B cell (primary cell): ENCODE data around the gene DTNA. TPM values are rescaled to one million over a fixed set of nuclear protein-coding genes. Genes with fewer than 3 reads are reported as not detected.

Source experiments
- ATAC-seq: fragments of 200-7000 bp; cut with Tn5 transposase; one replicate; pipeline ENCODE4 v1.10.0; 2021; ENCODE audit warnings: low read depth, mild to moderate bottlenecking, moderate number of reproducible peaks, moderate library complexity
- CTCF ChIA-PET: fragments of 350-600 bp; sonication (Branson Sonifier 250); formaldehyde crosslinking; loops from one replicate; lab custom pipeline; 2021; ENCODE audit warnings: antibody characterized with exemption, inconsistent platforms; lab: Charles Lee
- POLR2A ChIA-PET: fragments of 350-600 bp; sonication (Branson Sonifier 250); formaldehyde crosslinking; loops from one replicate; lab custom pipeline; 2021; ENCODE audit warnings: antibody characterized with exemption; lab: Charles Lee
- DNase-seq: peaks from one replicate; pipeline ENCODE4 v3.0.0; 2013
- H2AFZ ChIP-seq: 2 replicates; pipeline ENCODE4 v1.6.1; 2012; ENCODE audit warnings: mild to moderate bottlenecking, low read depth, low read length; ENCODE audit not compliant: insufficient read depth, poor library complexity, severe bottlenecking
- H3K27ac ChIP-seq, 2 donors: 1 replicate in 1 of 2; 2 replicates in 1 of 2; pipeline ENCODE4 v1.5.1; 2012 to 2013; ENCODE audit warnings: low read length in 2 of 2, mild to moderate bottlenecking in 2 of 2, moderate library complexity in 1 of 2
- H3K27me3 ChIP-seq, 4 experiments: fragments of 200-600 bp in 1 of 4; sonication (generic) in 1 of 4; replicated peaks in 1 of 4; 1 replicate in 2 of 4; 2 replicates in 2 of 4; pipeline versions ENCODE4 v1.6.1 to v1.7.0; 2013 to 2016; ENCODE audit warnings: low read length in 3 of 4, mild to moderate bottlenecking in 2 of 4, mixed read lengths in 1 of 4, moderate library complexity in 1 of 4; ENCODE audit not compliant: insufficient read depth in 4 of 4, control insufficient read depth in 3 of 4; ENCODE audit errors: control extremely low read depth in 1 of 4
- H3K36me3 ChIP-seq, 2 experiments: replicated peaks in 1 of 2; 1 replicate in 1 of 2; 2 replicates in 1 of 2; pipeline versions ENCODE4 v1.6.1 to v1.7.1; 2013; ENCODE audit warnings: low read length in 1 of 2; ENCODE audit not compliant: insufficient read depth in 2 of 2, control insufficient read depth in 1 of 2; ENCODE audit errors: control extremely low read depth in 1 of 2, extremely low read depth in 1 of 2
- H3K4me1 ChIP-seq, 2 donors: fragments of 200-600 bp in 1 of 2; sonication (generic) in 1 of 2; 1 replicate in 1 of 2; 2 replicates in 1 of 2; pipeline versions ENCODE4 v1.5.1 to v1.6.1; 2013 to 2017; ENCODE audit warnings: low read length in 2 of 2; ENCODE audit not compliant: control insufficient read depth in 2 of 2, insufficient read depth in 2 of 2
- H3K4me2 ChIP-seq: replicated peaks from 2 replicates; pipeline ENCODE3; 2012; ENCODE audit warnings: mild to moderate bottlenecking, low read depth, low read length; ENCODE audit not compliant: poor library complexity, severe bottlenecking
- H3K4me3 ChIP-seq, 5 experiments: fragments of 200-600 bp in 1 of 5; sonication (generic) in 1 of 5; 1 replicate in 3 of 5; 2 replicates in 2 of 5; pipeline versions ENCODE4 v1.5.1 to v1.7.0; 2011 to 2016; ENCODE audit warnings: low read length in 4 of 5, mild to moderate bottlenecking in 4 of 5, low read depth in 2 of 5, control low read depth in 1 of 5, moderate library complexity in 1 of 5; ENCODE audit not compliant: insufficient read depth in 1 of 5; ENCODE audit errors: control extremely low read depth in 1 of 5, extremely low read depth in 1 of 5
- H3K79me2 ChIP-seq: fragments of 200-600 bp; sonication (generic); one replicate; pipeline ENCODE4 v1.6.0; 2016; ENCODE audit warnings: low read length; ENCODE audit not compliant: control insufficient read depth, insufficient read depth
- H3K9ac ChIP-seq: fragments of 200-600 bp; sonication (generic); 2 replicates; pipeline ENCODE4 v1.6.1; 2017; ENCODE audit warnings: mild to moderate bottlenecking, low read length, moderate library complexity
- H3K9me3 ChIP-seq, 3 donors: one replicate each; pipeline versions ENCODE4 v1.6.1 to v1.7.1; 2013; ENCODE audit warnings: low read length in 2 of 3; ENCODE audit not compliant: control insufficient read depth in 2 of 3, insufficient read depth in 1 of 3; ENCODE audit errors: control extremely low read depth in 1 of 3
- H4K20me1 ChIP-seq: 2 replicates; pipeline ENCODE4 v1.6.0; 2012; ENCODE audit warnings: mild to moderate bottlenecking, low read length; ENCODE audit not compliant: insufficient read depth, control insufficient read depth, poor library complexity, severe bottlenecking
- H3K27ac Mint-ChIP-seq: one replicate; pipeline ENCODE4 v1.8.0; 2021; ENCODE audit warnings: mixed read lengths
- H3K27me3 Mint-ChIP-seq: one replicate; pipeline ENCODE4 v1.8.0; 2021; ENCODE audit warnings: mixed read lengths
- H3K4me1 Mint-ChIP-seq: one replicate; pipeline ENCODE4 v1.8.0; 2021; ENCODE audit warnings: mixed read lengths
- H3K4me3 Mint-ChIP-seq: one replicate; pipeline ENCODE4 v1.8.0; 2021; ENCODE audit warnings: mixed read lengths
- H3K9me3 Mint-ChIP-seq: one replicate; pipeline ENCODE4 v1.8.0; 2022; ENCODE audit warnings: mixed read lengths; ENCODE audit not compliant: insufficient read depth
- CTCF ChIP-seq: fragments of 200-600 bp; IDR thresholded peaks from one replicate; pipeline ENCODE4 v1.8.0; 2022; ENCODE audit warnings: antibody characterized with exemption, mild to moderate bottlenecking
- EZH2 ChIP-seq: IDR thresholded peaks from 2 replicates; pipeline ENCODE4 v1.6.1; 2012; ENCODE audit warnings: borderline replicate concordance, low read depth, mild to moderate bottlenecking, moderate library complexity, low read length; ENCODE audit not compliant: insufficient read depth, poor library complexity, severe bottlenecking
- WGBS: methylation state at CpG from one replicate; pipeline ENCODE4 v1.1.5; 2013; ENCODE audit warnings: missing lambda C conversion rate; ENCODE audit not compliant: insufficient coverage; 5-methylcytosine and 5-hydroxymethylcytosine counted together
- intact Hi-C: fragments of 100-400 bp; cut with micrococcal nuclease; formaldehyde crosslinking; loops from one replicate; pipeline ENCODE4 v1.10.0; 2022
- polyA plus RNA-seq: library from polyadenylated mRNA; depleted of rRNA; stranded (reverse); fragments of >200 nt; gene quantifications from 2 replicates; pipeline ENCODE4 v1.2.3, GENCODE V29; 2012
- total RNA-seq, 2 donors: library from RNA; stranded (reverse); fragments of 120-200 nt in 1 of 2; gene quantifications; 1 replicate in 1 of 2; 2 replicates in 1 of 2; pipeline versions ENCODE4 v1.2.3 to v1.2.4, GENCODE V29; 2013 to 2022

Gene DTNA
- total and polyA plus RNA-seq, 2 donors (not counting 1 experiment from before 2014, with no cell fraction given): not detected

- Histone ChIP-seq H3K9ac (no peak overlapping the region), H3K36me3 (no peaks in the 10 kb centered on the region), H2AFZ (no peak overlapping the region), H3K4me1 (no peaks in the 10 kb centered on the region), H4K20me1 (no peaks in the 10 kb centered on the region), H3K9me3 (no peaks in the 10 kb centered on the region), H3K4me3 (no peak overlapping the region), H3K79me2 (no peaks in the 10 kb centered on the region), H3K27ac (no peak overlapping the region), H3K27me3 (no peaks in the 10 kb centered on the region), H3K4me2 (no peak overlapping the region)
- H3K27ac Mint-ChIP-seq: no peak overlapping the region
- TF ChIP-seq CTCF (peak; percentile 92), EZH2 (no peak)
- intact Hi-C loops: loop anchor here (5.0 kb wide), 1 partner anchor 1556 kb away; no protein-coding TSS in a partner anchor
- DNase-seq (peak; percentile 58), ATAC-seq (peak; percentile 47)
- H3K9me3 Mint-ChIP-seq: no peaks in the 10 kb centered on the region
- POLR2A ChIA-PET: no interaction called here
- H3K27me3 Mint-ChIP-seq: peaks cover 9% of the 10 kb centered on the region
- CTCF ChIA-PET: interaction anchor here (1.0 to 2.6 kb wide), 7 partner anchors 9 to 1556 kb away, joined by 3 to 15 read pairs (median 5); no protein-coding TSS in a partner anchor
- no peaks in the 10 kb centered on the region for H3K4me1 Mint-ChIP-seq
- no peak overlapping the region for H3K4me3 Mint-ChIP-seq
- no CpG with 5 or more reads among the region's 7 CpGs for WGBS
Measured at GRCh38 chr18:34787931-34788532, 77.9 kb downstream of the DTNA start.

GRCh38 chr18:34789768-34790344 lies 79.8 kb downstream of the DTNA start:
- Histone ChIP-seq H3K27ac (no peak overlapping the region), H3K36me3 (no peaks in the 10 kb centered on the region), H3K27me3 (no peaks in the 10 kb centered on the region), H3K79me2 (no peaks in the 10 kb centered on the region), H2AFZ (no peak overlapping the region), H3K9ac (no peak overlapping the region), H3K4me2 (no peak overlapping the region), H3K4me1 (no peaks in the 10 kb centered on the region), H3K4me3 (no peak overlapping the region), H4K20me1 (no peaks in the 10 kb centered on the region), H3K9me3 (no peaks in the 10 kb centered on the region)
- no peak overlapping the region for H3K4me3 Mint-ChIP-seq
- no peak overlapping the region for H3K27ac Mint-ChIP-seq
- TF ChIP-seq EZH2 (no peak), CTCF (no peak)
- WGBS: 100% methylated on average over 1 of the region's 2 CpGs
- ATAC-seq: no peak
- POLR2A ChIA-PET: no interaction called here
- no peaks in the 10 kb centered on the region for H3K4me1 Mint-ChIP-seq
- no peak for DNase-seq
- intact Hi-C loops: loop anchor here (5.0 kb wide), 1 partner anchor 1558 kb away; no protein-coding TSS in a partner anchor
- no peaks in the 10 kb centered on the region for H3K9me3 Mint-ChIP-seq
- H3K27me3 Mint-ChIP-seq: peaks cover 5% of the 10 kb centered on the region
- CTCF ChIA-PET: interaction anchor here (1.8 to 2.6 kb wide), 2 partner anchors 11 to 15 kb away, joined by 5 to 15 read pairs; no protein-coding TSS in a partner anchor
